Loucy (cell line): ENCODE data around the gene RAP1GAP2.

Experiments used
- H2AFZ ChIP-seq: fragments of 200-600 bp; sonication (generic); 2 replicates; pipeline ENCODE4 v1.6.0; 2016; ENCODE audit warnings: antibody characterized with exemption, mild to moderate bottlenecking, low read length, moderate library complexity
- H3F3A ChIP-seq: fragments of 200-600 bp; 2 replicates; pipeline ENCODE4 v1.6.0; 2016; ENCODE audit warnings: antibody characterized with exemption, low read depth, mild to moderate bottlenecking
- H3K27me3 ChIP-seq: fragments of 200-600 bp; sonication (generic); 2 replicates; pipeline ENCODE4 v1.6.1; 2014; ENCODE audit warnings: low read length, mild to moderate bottlenecking; ENCODE audit not compliant: insufficient read depth, poor library complexity, severe bottlenecking
- H3K36me3 ChIP-seq: fragments of 200-600 bp; sonication (generic); 2 replicates; pipeline ENCODE4 v1.6.1; 2016; ENCODE audit warnings: low read length; ENCODE audit not compliant: insufficient read depth
- H3K4me1 ChIP-seq: fragments of 200-600 bp; sonication (generic); 2 replicates; pipeline ENCODE4 v1.5.1; 2014; ENCODE audit warnings: low read length, mild to moderate bottlenecking; ENCODE audit not compliant: insufficient read depth, poor library complexity, severe bottlenecking
- H3K4me2 ChIP-seq: fragments of 200-600 bp; sonication (generic); 2 replicates; pipeline ENCODE4 v1.6.0; 2014; ENCODE audit warnings: antibody characterized with exemption, low read length, low read depth, mild to moderate bottlenecking; ENCODE audit not compliant: poor library complexity, severe bottlenecking
- H3K4me3 ChIP-seq: fragments of 200-600 bp; sonication (generic); 2 replicates; pipeline ENCODE4 v1.5.1; 2014; ENCODE audit warnings: low read length, mild to moderate bottlenecking, mixed read lengths; ENCODE audit not compliant: poor library complexity, severe bottlenecking
- H3K79me2 ChIP-seq: fragments of 200-600 bp; sonication (generic); 2 replicates; pipeline ENCODE4 v1.6.1; 2014; ENCODE audit warnings: low read length; ENCODE audit not compliant: insufficient read depth
- H3K9ac ChIP-seq: fragments of 200-600 bp; sonication (generic); 2 replicates; pipeline ENCODE4 v1.6.0; 2014; ENCODE audit warnings: mild to moderate bottlenecking, low read depth, low read length, moderate library complexity; ENCODE audit not compliant: poor library complexity, severe bottlenecking
- H3K9me2 ChIP-seq: fragments of 200-600 bp; sonication (generic); replicated peaks from 2 replicates; pipeline ENCODE4 v1.6.1; 2016; ENCODE audit warnings: low read depth, low read length, mixed read lengths
- H3K9me3 ChIP-seq: fragments of 200-600 bp; sonication (generic); 2 replicates; pipeline ENCODE4 v1.6.1; 2014; ENCODE audit warnings: mild to moderate bottlenecking, antibody characterized with exemption, low read length, low read depth; ENCODE audit not compliant: insufficient read depth
- H4K20me1 ChIP-seq: fragments of 200-600 bp; sonication (generic); 2 replicates; pipeline ENCODE4 v1.6.0; 2014; ENCODE audit warnings: antibody characterized with exemption, low read length, mild to moderate bottlenecking; ENCODE audit not compliant: insufficient read depth, poor library complexity, severe bottlenecking
- EZH2phosphoT487 ChIP-seq: fragments of 200-600 bp; IDR thresholded peaks from 2 replicates; pipeline ENCODE4 v1.6.1; 2018; ENCODE audit warnings: antibody characterized with exemption, mild to moderate bottlenecking, moderate library complexity, borderline replicate concordance
- TF ChIP-seq, protein P1 (sequence below): fragments of 200-600 bp; sonication (generic); conservative IDR thresholded peaks from 2 replicates; pipeline ENCODE4 v1.5.1; 2014; ENCODE audit warnings: mild to moderate bottlenecking, antibody characterized with exemption, low read length

RAP1GAP2 gene

DNA sequence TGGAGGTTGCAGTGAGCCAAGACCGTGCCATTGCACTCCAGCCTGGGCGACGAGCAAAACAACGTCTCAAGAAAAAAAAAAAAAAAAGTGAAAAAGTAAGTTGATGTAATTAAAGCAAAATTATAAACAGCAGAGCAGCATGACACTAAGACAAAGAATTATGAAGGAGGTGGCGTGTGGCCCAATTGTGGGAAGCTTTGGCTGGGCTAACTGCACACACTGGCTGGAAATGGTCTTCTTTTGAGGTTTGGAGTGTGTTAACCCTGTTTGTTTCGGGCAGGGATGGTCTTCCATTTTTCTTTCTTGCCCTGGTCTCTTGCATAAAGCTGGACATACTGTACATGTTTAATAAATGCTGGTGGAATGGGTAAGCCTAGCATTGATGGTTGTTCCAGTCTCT, 54.8 kb downstream of the RAP1GAP2 start:
- peaks cover 53% of the 10 kb centered on the region for H3K4me1 ChIP-seq
- no peak for TF ChIP-seq EZH2phosphoT487
- TF ChIP-seq, protein P1, sequence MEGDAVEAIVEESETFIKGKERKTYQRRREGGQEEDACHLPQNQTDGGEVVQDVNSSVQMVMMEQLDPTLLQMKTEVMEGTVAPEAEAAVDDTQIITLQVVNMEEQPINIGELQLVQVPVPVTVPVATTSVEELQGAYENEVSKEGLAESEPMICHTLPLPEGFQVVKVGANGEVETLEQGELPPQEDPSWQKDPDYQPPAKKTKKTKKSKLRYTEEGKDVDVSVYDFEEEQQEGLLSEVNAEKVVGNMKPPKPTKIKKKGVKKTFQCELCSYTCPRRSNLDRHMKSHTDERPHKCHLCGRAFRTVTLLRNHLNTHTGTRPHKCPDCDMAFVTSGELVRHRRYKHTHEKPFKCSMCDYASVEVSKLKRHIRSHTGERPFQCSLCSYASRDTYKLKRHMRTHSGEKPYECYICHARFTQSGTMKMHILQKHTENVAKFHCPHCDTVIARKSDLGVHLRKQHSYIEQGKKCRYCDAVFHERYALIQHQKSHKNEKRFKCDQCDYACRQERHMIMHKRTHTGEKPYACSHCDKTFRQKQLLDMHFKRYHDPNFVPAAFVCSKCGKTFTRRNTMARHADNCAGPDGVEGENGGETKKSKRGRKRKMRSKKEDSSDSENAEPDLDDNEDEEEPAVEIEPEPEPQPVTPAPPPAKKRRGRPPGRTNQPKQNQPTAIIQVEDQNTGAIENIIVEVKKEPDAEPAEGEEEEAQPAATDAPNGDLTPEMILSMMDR, result no peak
- peak overlapping the region; percentile 78 for H3K4me2 ChIP-seq

DNA sequence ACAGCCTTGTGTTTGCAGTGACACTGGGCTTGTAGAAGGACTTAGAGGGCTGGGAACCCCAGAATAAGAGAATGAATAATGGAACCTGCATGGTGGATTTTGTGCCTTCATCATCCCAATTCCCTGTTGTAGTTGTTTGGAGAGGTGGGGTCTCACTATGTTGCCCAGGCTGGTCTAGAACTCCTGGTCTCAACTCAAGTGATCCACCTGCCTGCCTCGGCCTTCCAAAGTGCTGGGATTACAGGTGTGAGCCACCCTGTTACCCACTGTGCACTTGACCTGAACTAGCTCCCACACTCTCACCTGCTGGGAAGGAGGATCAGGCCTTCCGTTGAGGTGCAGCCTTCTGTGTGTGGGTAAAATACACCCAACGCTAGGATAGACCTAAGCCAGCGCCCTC, 55.4 kb downstream of the RAP1GAP2 start:
- Histone ChIP-seq H3K79me2 (peaks cover 80% of the 10 kb centered on the region), H2AFZ (no peak overlapping the region), H3K36me3 (no peaks in the 10 kb centered on the region), H3K9me3 (no peaks in the 10 kb centered on the region), H3K27me3 (no peaks in the 10 kb centered on the region), H3F3A (peaks cover 11% of the 10 kb centered on the region), H3K4me1 (peaks cover 60% of the 10 kb centered on the region), H3K9ac (peak overlapping the region; percentile 80), H4K20me1 (peaks cover 29% of the 10 kb centered on the region), H3K4me3 (peak overlapping the region; percentile 95), H3K4me2 (peak overlapping the region; percentile 78), H3K9me2 (no peaks in the 10 kb centered on the region)
- TF ChIP-seq EZH2phosphoT487, result no peak
- TF ChIP-seq, protein P1, result no peak

More for the DNA sequence above, 54.8 kb downstream of the RAP1GAP2 start:
- Histone ChIP-seq H3K9ac (peak overlapping the region; percentile 80), H2AFZ (no peak overlapping the region), H3K27me3 (no peaks in the 10 kb centered on the region), H3K79me2 (peaks cover 80% of the 10 kb centered on the region), H3K9me3 (no peaks in the 10 kb centered on the region), H3F3A (peaks cover 11% of the 10 kb centered on the region), H3K9me2 (no peaks in the 10 kb centered on the region), H3K36me3 (no peaks in the 10 kb centered on the region), H4K20me1 (peaks cover 27% of the 10 kb centered on the region), H3K4me3 (peak overlapping the region; percentile 95)

DNA sequence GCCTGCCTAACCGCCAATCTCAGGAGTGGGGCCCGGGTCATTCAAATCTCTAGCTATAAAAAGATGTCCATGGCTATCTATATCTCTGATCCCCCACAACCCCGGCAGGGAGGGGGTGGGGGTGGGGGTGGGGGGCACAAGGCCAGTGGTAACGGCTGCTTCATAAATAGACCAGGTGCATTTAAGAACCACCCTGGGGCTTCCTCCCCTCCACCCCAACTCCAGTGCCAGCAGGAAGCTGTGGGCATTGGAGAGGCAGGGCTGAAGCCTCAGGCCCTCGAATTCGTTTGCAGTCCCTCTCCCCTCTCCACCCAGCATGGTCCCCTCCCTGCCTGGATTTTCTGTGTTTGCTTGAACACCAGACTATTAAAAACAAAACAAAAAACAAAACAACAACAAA, 56.0 kb downstream of the RAP1GAP2 start:
- Histone ChIP-seq H2AFZ (no peak overlapping the region), H3K79me2 (peaks cover 84% of the 10 kb centered on the region), H3K27me3 (no peaks in the 10 kb centered on the region), H3K9me2 (no peaks in the 10 kb centered on the region), H3K4me1 (peaks cover 66% of the 10 kb centered on the region), H3K9ac (peak overlapping the region; percentile 96), H4K20me1 (peaks cover 35% of the 10 kb centered on the region), H3K4me2 (peak overlapping the region; percentile 78), H3K9me3 (no peaks in the 10 kb centered on the region), H3K36me3 (peaks cover 2% of the 10 kb centered on the region; the same call in 1 of the 2 replicates), H3F3A (peaks cover 11% of the 10 kb centered on the region), H3K4me3 (peak overlapping the region; percentile 95)
- TF ChIP-seq, protein P1, result no peak
- TF ChIP-seq EZH2phosphoT487, result no peak
